ENCODE results near the gene ADCYAP1R1. TPM values are rescaled to one million over a fixed set of nuclear protein-coding genes. Genes with fewer than 3 reads are reported as not detected.

The ADCYAP1R1 gene
- polyA plus RNA-seq, 1 donor from 2014 or later = not detected

DNA sequence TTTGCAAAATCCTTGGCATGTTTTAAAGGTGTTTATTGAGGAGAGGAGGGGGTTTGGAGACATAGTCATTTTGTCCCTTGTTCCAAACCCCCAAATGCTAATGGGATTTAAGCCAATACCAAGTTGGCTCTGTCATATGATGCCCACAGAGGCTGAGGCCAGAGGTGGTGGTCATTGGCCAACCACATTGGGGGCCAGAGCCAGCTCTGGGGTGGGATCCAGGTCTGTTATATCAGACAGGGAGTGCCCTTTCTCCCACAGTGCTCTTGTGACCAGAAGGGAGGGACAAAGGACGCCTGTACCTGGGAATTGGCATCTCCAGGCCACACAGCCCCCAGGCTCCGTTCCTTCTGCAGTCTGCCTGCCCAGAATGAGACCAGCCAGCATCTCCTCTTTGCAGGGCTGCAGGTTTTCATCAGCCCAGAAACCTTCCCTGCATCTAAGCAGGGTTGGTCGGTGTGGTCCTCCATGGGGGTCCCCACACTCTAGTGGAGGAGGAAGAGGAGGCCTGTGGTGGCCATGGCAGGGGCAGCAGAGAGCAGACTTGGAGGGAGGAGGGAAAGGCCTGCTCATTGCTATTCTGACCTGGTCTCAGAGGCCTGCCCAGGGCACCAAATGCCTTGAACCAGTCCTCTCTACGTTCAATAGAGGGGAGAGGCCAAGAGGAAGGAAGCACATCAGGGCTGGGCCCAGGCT, 17.9 kb downstream of the ADCYAP1R1 start:
- Mint-ChIP-seq H3K9me3 (no peaks in the 10 kb centered on the region), H3K27ac (no peak overlapping the region), H3K27me3 (peaks cover 6% of the 10 kb centered on the region), H3K36me3 (no peaks in the 10 kb centered on the region), H3K4me3 (no peak overlapping the region), H3K4me1 (no peaks in the 10 kb centered on the region)

DNA sequence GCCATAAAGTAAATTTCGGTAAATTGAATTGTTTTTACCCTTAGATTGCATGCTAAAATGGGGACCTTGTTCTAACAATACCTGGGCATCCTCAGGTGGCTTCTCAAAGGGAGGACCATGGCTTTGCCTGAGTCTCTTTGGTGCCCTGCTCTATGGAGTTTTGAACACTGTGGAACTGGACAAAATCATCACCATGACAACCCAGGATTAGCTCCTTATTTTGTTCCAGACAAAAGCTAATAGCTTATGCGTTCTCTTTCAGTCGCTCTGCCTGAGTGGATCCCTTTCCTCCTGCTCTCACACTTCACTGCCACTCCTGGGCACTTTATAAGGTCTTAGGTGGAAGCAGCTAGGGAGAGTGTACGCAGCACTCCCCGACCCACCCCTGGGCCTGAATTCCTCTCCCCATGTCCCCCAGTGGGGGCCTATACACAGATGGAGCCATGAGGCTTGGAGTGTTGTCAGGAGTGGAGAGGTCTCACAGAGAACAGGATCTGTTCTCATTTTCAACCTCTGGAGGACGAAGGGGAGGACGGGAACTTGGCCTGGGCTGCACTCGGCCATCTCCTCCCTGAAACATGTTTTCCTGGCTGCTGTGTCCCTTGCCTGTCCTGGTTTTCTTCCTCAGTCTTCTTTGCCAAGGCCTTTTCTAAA, 19.0 kb downstream of the ADCYAP1R1 start:
- no peaks in the 10 kb centered on the region for H3K4me1 Mint-ChIP-seq

DNA sequence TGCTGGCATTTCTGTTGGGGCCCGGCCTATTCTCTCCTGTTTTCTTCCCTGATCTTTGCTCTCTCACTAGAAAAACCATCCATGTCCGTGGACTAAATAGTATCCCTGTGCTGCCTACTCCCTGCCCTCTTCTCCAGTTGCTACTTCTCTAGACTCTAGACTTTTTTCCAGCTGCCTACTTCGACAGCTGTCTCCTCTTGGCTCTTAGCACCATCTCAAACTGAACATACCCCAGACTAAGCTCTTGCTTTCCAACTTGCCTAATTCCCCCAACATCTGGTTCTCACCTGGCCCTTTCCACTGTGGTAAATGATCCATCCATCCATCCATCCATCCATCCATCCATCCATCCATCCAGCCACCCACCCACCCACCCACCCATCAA, 19.5 kb downstream of the ADCYAP1R1 start:
- Mint-ChIP-seq H3K9me3 (no peaks in the 10 kb centered on the region), H3K4me3 (no peak overlapping the region), H3K4me1 (no peaks in the 10 kb centered on the region), H3K36me3 (no peaks in the 10 kb centered on the region), H3K27me3 (peaks cover 6% of the 10 kb centered on the region), H3K27ac (no peak overlapping the region)

More for the DNA sequence above, 19.0 kb downstream of the ADCYAP1R1 start:
- Mint-ChIP-seq H3K27ac (no peak overlapping the region), H3K4me3 (no peak overlapping the region), H3K36me3 (no peaks in the 10 kb centered on the region), H3K27me3 (peaks cover 6% of the 10 kb centered on the region), H3K9me3 (no peaks in the 10 kb centered on the region)

DNA sequence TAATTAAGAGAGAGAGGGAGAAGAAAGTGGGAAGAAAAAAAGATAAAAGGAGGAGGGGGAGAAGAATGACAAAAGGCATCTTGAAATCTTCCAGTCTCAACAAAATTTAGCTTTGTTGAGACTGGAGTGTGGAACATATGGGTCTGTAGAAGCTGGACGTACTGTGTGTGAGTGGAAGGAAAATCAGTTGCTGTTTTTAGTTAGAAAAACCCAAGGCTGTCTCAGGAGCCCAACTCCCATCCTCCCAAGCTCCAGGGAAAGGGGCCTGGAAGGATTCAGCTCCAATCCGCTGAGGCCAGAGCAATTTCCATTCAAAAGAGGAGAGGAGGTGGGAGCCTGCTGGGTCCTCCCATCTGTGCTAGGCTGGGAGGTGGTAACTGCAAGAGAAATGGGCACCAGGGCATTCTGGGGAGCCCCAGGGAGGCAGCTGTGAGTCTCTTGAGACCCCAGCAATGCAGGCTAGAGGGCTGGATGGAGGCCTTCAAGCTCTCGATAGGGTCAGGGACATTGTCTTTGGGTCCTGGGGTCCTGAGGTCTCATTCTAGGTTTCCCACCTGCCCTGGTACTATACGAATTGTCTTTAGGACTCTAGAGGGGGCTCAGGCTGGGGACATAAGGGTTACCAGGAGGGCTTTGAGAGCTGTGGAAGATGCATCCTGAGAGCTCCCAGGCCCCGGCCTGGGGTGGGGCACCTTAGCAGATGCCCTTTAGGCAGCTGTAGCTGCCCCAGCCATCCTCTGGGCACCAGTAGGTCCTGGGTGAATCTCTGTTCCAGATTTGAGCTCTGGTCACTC, 21.4 kb downstream of the ADCYAP1R1 start:
- no peak overlapping the region for H3K4me3 Mint-ChIP-seq
- no peaks in the 10 kb centered on the region for H3K9me3 Mint-ChIP-seq
- H3K4me1 Mint-ChIP-seq = no peaks in the 10 kb centered on the region
- H3K36me3 Mint-ChIP-seq = no peaks in the 10 kb centered on the region
- peaks cover 6% of the 10 kb centered on the region for H3K27me3 Mint-ChIP-seq
- no peak overlapping the region for H3K27ac Mint-ChIP-seq

DNA sequence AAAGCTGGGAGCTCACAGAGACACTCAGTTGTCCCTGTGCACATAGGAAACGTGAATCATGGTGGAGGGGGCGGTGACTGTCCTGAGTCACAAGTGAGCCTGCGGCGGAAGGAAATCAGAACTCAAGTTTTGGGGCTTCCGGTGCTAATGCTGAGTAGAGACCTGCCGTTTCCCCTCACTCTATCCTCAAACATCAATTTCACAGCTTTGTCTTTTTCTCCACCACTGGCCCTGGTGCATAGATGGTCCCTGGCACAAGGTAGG, 21.9 kb downstream of the ADCYAP1R1 start:
- Mint-ChIP-seq H3K27ac (no peak overlapping the region), H3K36me3 (no peaks in the 10 kb centered on the region), H3K4me1 (no peaks in the 10 kb centered on the region), H3K4me3 (no peak overlapping the region), H3K9me3 (no peaks in the 10 kb centered on the region), H3K27me3 (peaks cover 6% of the 10 kb centered on the region)

DNA sequence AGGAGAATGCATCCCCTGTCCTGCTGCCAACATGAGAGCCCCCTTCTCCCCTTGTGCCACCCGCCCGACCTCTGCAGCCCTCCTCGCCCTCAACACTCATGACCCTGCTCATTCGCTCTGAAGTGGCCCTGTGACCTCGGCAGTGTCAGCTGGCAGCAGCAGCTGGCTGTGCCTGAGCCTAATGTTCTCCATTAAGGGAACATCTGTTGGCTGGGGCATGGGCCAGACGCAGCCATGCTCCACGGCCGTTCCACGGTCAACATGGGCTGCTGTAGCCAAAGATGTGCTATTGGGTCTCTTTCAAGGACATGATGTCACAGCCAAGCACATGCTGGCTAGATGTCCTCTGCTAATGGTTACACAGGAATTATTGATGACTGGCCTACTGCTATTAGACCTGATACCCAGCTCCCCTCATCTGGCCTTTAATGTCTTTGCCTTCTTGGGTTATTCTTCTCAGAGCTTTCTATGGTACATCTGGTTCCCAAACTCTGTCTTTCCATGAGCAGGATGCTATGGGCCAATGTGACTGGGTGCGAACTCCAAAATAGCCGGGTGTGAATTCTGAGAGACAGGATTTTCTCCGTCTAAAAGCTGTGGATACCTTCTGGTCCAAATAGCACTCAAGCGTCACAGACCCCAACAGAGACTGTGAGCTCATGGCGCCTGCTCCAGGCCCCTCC, 22.4 kb downstream of the ADCYAP1R1 start:
- Mint-ChIP-seq H3K9me3 (no peaks in the 10 kb centered on the region), H3K27ac (no peak overlapping the region), H3K27me3 (peaks cover 6% of the 10 kb centered on the region), H3K36me3 (no peaks in the 10 kb centered on the region), H3K4me3 (peak overlapping the region in 1 of 4 donors; percentile 52), H3K4me1 (no peaks in the 10 kb centered on the region)

DNA sequence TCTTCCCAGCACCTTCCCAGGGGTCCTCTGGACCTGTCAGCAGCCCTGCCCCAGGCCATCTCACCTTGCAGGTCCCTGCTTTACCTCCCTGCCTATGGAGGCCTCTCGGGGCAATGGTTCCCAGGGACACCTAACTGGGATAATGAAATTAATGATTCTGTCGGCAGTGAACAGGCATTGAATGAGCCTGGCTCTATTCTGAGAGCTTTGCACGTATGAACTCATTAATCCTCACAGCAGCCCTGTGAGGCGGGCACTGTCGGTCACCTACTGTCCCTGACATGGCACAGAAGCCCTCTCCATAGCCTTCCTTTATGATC, 22.9 kb downstream of the ADCYAP1R1 start:
- H3K36me3 Mint-ChIP-seq = no peaks in the 10 kb centered on the region
- peaks cover 6% of the 10 kb centered on the region for H3K27me3 Mint-ChIP-seq
- no peak overlapping the region for H3K4me3 Mint-ChIP-seq
- no peaks in the 10 kb centered on the region for H3K9me3 Mint-ChIP-seq
- H3K27ac Mint-ChIP-seq = no peak overlapping the region
- no peaks in the 10 kb centered on the region for H3K4me1 Mint-ChIP-seq

DNA sequence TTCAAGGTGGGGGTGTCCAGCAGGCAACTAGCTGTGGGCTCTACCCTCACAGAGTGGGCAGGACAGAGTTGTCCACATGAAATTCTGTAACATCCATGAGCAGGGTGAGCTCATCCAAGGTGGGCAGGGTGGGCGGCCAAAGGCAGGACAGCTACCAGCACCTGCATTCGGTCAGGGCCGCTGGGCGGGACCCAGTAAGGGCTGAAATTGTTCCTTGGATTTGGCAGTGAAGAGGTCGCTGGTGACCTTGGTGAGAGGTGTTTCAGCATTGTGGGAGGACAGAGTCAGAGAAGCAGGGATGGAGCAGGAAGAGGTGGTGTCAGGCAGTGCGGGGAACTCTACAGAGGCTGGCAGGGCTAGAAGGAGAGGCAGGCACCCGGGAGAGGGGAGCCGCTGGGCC, 23.9 kb downstream of the ADCYAP1R1 start:
- Mint-ChIP-seq H3K9me3 (peaks cover 0 to 3% (median 0%) of the 10 kb centered on the region in 3 donors), H3K27me3 (peaks cover 7% of the 10 kb centered on the region), H3K4me1 (no peaks in the 10 kb centered on the region), H3K36me3 (no peaks in the 10 kb centered on the region), H3K27ac (no peak overlapping the region), H3K4me3 (no peak overlapping the region)

DNA sequence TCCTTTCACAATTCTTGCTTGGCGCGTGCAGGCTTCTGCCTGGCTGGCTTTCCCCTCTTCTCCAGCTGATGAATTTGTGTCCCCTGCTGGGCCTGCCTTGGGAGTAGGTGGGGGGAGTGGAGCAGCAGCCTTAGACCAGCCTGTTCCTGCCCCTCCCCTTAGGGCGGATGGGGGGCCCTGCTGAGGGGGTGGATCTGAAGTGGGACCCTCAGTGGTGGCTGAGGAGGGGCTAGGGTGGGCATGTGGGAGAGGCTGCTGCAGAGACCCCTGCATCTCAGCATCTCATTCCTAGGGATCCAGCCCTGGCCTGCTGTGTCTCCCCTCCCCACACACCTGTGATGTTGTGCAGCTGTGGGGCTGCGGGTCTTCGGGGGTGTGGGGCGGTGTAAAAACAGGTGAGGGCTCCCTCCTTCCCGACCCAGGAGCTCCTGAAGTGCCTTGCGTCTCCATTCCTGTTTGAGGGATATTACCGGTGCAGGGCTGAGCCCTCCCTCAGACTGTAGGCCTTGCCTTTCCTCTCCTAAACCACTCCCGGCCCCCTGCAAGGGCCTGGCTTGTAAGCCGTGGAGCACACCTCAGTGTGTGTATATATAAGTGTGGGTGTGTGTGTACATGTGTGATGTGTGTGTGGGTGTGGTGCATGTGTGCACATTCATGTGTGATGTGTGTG, 24.7 kb downstream of the ADCYAP1R1 start:
- H3K4me3 Mint-ChIP-seq = no peak overlapping the region
- H3K27ac Mint-ChIP-seq = no peak overlapping the region
- H3K4me1 Mint-ChIP-seq = no peaks in the 10 kb centered on the region
- H3K9me3 Mint-ChIP-seq = peaks cover 0 to 3% (median 0%) of the 10 kb centered on the region in 3 donors
- peaks cover 7% of the 10 kb centered on the region for H3K27me3 Mint-ChIP-seq
- H3K36me3 Mint-ChIP-seq = no peaks in the 10 kb centered on the region

DNA sequence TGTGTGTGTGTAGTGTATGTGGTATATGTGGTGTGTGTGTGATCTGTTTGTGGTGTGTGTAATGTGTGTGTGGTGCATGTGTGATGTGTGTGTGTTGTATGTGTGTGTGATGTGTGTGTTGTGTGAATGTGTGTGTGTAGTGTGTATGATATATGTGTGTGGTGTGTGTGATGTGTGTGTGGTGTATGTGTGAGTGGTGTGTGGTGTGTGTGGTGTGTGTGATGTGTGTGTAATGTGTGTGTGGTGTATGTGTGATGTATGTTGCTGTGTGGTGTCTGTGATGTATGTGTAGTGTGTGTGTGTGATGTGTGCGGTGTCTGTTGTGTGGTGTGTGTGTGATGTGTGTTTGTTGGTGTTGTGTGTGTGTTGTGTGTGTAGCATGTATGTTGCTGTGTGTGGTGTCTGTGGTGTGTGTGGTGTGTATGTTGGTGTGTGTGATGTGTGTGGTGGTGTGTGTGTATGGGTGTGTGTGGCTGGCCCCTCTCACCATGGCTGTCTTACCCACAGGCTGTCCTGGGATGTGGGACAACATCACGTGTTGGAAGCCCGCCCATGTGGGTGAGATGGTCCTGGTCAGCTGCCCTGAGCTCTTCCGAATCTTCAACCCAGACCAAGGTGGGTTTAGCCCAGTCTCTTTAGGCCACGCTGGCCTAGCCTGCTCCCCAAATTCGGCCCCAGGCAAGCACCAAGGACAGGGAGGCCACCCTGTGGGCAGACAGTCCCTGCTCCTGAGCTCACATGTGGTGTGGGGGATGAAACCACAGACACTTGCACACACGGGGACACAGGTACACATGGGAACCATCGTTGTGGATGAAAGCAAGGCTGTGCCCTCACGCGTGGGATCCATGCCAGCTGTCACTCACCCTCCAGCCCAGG, 25.6 kb downstream of the ADCYAP1R1 start:
- peaks cover 0 to 3% (median 0%) of the 10 kb centered on the region in 3 donors for H3K9me3 Mint-ChIP-seq
- no peaks in the 10 kb centered on the region for H3K4me1 Mint-ChIP-seq
- no peak overlapping the region for H3K4me3 Mint-ChIP-seq
- H3K36me3 Mint-ChIP-seq = no peaks in the 10 kb centered on the region
- peaks cover 10% of the 10 kb centered on the region for H3K27me3 Mint-ChIP-seq
- no peak overlapping the region for H3K27ac Mint-ChIP-seq

DNA sequence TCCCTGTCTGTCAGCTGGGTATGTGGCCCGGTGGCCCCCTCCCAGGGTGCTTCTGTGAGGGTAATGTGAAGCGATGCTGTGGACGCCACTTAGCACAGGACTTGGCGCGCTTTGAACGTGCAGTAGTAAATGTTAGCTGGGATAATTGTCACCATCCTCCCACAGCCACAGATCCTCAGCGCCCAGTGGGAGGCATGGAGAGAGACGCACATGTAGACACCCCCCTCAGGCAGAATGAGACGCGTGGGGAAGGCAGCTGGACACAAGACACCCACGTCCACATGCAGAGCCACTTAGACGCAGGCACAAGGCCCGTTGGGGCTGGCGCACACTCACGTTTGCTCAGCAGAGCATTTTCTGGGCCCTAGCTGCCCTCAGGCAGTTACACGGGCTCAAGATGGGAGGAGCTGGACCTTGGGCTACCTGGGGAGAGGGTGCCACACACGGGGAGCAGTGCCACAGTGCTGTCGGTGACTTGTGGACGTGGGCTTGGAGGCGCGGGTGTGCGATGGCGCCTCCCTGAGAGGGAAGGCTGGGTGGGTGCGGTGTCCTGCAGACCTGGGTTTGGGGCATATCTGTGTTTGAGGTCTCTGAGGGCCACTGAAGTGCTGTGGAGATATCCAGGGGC, 26.4 kb downstream of the ADCYAP1R1 start:
- Mint-ChIP-seq H3K4me1 (no peaks in the 10 kb centered on the region), H3K27me3 (peaks cover 13% of the 10 kb centered on the region), H3K9me3 (peaks cover 0 to 3% (median 0%) of the 10 kb centered on the region in 3 donors), H3K27ac (no peak overlapping the region), H3K4me3 (no peak overlapping the region), H3K36me3 (no peaks in the 10 kb centered on the region)

DNA sequence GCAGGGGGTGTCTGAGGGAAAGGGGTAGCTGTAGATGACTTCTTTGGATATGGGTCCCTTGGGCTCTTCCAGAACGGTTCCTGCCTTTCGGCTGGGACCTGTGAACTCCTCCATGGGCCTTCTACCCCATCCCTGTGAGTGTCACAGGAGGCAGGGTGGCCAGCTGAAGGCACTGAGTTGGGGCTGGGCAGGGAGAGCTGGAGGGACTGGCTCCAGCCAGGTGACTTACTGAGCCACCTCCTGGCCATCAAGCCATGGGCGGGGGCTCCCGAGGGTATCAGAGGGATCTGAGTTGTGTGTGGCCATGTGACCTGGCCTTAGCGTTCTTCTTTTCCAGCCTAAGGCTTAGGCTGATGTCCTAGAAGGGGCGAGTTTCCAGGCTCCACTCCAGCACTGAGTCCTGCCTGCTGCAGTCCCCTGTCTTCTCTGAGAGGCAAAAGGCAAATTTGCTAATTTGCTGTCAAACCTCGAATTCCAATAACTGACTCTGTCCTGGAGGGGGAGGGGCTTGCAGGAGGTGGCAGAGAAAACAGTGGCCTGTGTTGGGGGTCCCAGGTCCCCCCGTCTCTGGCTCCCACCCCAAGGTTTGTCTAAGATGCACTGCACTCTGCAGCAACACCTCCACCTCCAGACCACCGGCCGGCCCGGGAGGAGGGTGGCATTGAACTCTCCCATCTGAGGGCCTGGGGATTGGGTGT, 27.2 kb downstream of the ADCYAP1R1 start:
- no peaks in the 10 kb centered on the region for H3K36me3 Mint-ChIP-seq
- H3K27ac Mint-ChIP-seq = no peak overlapping the region
- H3K9me3 Mint-ChIP-seq = peaks cover 0 to 3% (median 0%) of the 10 kb centered on the region in 3 donors
- no peak overlapping the region for H3K4me3 Mint-ChIP-seq
- peaks cover 11% of the 10 kb centered on the region for H3K27me3 Mint-ChIP-seq
- no peaks in the 10 kb centered on the region for H3K4me1 Mint-ChIP-seq

DNA sequence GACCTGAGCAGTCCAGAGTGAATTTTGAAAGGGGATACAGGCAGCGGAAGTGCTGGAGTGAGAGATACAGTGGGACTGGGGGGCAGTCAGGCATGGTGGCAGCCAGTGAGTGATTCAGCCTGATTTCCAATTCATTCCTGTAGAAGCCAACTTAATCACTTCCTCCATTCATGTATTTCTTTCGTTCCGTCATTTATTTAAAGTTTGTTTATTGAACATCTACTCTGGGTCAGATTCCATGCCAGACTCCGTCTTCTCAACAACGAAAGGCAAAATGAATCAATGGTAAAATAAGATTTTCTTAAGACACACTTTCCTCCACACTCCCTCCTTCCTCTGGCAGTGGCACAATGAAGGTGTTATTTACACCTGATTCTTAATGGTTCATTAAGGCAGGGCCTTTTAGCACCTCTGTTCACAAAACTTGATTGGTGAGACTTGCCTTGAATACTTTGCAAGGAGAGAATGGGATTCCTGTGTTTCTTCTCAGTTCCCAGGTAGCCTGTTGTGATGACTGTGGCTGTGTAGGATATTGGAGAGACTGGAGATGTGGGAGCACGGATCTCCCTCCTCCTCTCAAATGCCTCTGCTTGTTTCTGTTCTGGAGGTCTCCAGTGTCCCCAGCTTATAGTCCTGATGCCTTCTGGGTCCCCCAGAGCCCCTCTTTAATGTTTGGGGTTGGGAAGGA, 27.9 kb downstream of the ADCYAP1R1 start:
- Mint-ChIP-seq H3K4me3 (no peak overlapping the region), H3K27me3 (peaks cover 9% of the 10 kb centered on the region), H3K27ac (no peak overlapping the region), H3K9me3 (peaks cover 0 to 3% (median 0%) of the 10 kb centered on the region in 3 donors), H3K4me1 (no peaks in the 10 kb centered on the region), H3K36me3 (no peaks in the 10 kb centered on the region)
